Measurements from ENCODE around the gene CCP110.

The CCP110 gene

DNA sequence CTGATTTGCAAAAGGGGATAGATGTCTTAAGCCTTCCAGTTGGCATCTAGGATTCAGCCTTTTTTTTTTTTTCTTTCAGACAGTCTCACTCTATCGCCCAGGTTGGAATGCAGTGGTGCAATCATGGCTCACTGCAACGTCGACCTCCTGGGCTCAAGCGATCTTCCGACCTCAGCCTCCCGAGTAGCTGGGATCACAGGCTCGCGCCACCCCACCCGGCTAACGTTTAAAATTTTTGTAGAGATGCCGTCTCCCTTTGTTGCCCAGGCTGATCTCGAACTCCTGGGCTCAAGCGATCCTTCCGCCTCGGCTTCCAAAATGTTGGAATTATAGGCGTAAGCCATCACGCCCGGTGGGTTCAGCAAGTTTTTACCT lies 571 bp upstream of the CCP110 start:
- in situ Hi-C loops (cut with MboI; ENCODE audit: low pct_unique_long_range_greater_than_20kb, low sequenced_read_pairs, unreplicated experiment), result no loop called here
- DNase-seq (ENCODE audit: low spot score), result no peak
- TF ChIP-seq, protein P1, sequence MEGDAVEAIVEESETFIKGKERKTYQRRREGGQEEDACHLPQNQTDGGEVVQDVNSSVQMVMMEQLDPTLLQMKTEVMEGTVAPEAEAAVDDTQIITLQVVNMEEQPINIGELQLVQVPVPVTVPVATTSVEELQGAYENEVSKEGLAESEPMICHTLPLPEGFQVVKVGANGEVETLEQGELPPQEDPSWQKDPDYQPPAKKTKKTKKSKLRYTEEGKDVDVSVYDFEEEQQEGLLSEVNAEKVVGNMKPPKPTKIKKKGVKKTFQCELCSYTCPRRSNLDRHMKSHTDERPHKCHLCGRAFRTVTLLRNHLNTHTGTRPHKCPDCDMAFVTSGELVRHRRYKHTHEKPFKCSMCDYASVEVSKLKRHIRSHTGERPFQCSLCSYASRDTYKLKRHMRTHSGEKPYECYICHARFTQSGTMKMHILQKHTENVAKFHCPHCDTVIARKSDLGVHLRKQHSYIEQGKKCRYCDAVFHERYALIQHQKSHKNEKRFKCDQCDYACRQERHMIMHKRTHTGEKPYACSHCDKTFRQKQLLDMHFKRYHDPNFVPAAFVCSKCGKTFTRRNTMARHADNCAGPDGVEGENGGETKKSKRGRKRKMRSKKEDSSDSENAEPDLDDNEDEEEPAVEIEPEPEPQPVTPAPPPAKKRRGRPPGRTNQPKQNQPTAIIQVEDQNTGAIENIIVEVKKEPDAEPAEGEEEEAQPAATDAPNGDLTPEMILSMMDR (IDR thresholded peaks at IDR 0.05; ENCODE audit: extremely low read depth, insufficient read depth, missing control alignments), result no peak

DNA sequence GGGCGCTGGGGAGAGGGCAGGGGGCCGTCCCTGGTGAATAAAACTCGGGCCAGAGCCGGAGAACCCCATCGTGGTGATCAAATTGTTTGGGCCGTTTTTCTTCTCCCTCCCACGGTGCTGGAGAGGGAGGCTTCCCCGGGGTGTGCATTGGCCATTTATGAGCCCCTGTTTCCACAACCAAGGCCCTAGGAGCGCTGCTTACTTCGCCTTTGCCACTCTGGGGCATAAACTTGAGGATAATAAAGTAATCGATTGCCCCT lies 544 bp downstream of the CCP110 start:
- no peak for DNase-seq (ENCODE audit: low spot score)
- TF ChIP-seq, protein P1 (IDR thresholded peaks at IDR 0.05; ENCODE audit: extremely low read depth, insufficient read depth, missing control alignments), result no peak
- in situ Hi-C loops (cut with MboI; ENCODE audit: low pct_unique_long_range_greater_than_20kb, low sequenced_read_pairs, unreplicated experiment), result no loop called here

DNA sequence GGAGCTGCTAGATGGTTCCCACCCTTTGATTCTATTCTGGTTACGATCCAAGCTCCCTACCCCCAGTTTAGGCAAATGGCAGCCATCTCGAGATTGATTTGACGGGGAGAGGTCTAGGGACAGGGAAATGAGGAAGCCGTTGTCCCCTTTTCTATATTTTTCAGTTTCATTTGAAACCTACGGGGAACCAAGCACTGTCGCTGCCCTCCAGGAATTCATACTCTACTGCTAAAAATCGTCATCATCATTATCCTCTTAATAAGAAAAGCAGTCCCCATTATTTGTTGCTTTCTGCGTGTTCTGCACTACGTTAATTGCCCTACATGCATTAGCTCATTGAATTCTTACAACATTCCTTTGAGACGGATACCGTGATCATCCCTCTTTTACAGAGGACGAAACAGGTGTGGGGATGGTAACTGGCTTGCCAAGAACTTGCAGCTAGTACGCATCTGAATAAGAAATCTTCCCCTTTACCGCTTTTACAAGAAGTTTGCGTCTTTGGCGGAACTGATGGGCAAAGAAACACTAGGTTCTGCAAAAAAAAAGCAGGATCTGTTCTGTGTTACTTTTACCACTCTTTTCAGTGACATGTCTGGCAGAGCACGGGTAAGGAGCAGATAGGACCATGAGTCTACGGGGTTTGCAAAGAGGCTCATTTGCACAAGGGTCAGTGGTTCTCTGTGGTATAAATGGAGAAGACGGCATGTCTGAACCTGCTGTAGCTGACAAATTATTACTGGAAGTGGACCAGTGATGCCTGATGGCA lies 1.1 kb downstream of the CCP110 start:
- in situ Hi-C loops (cut with MboI; ENCODE audit: low pct_unique_long_range_greater_than_20kb, low sequenced_read_pairs, unreplicated experiment), result no loop called here
- TF ChIP-seq, protein P1 (IDR thresholded peaks at IDR 0.05; ENCODE audit: extremely low read depth, insufficient read depth, missing control alignments), result no peak
- peak; percentile 42 for DNase-seq (ENCODE audit: low spot score)

- DNase-seq (ENCODE audit: low spot score), result no peak
- TF ChIP-seq, protein P1 (IDR thresholded peaks at IDR 0.05; ENCODE audit: extremely low read depth, insufficient read depth, missing control alignments), result no peak
- in situ Hi-C loops (cut with MboI; ENCODE audit: low pct_unique_long_range_greater_than_20kb, low sequenced_read_pairs, unreplicated experiment), result no loop called here
Observed at GRCh38 chr16:19525385-19525723, 1.6 kb downstream of the CCP110 start.

DNA sequence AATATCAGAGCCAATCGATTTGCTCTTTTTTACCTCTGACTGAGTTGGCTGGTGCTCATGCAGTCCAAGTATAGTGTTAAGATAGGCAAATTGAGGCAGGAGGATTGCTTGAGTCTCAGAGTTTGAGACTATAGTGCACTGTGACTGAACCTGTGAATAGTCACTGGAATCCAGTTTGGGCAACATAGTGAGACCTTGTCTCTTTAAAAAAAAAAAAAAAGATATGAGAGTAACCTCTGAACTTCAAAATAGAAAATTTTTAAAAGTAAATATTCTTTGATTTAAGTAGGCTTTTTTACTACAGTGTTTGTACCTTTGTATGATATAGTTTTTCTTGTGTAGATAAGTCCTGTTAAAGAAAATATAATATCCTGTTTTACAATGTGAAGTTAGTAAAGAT lies 3.4 kb downstream of the CCP110 start:
- in situ Hi-C loops (cut with MboI; ENCODE audit: low pct_unique_long_range_greater_than_20kb, low sequenced_read_pairs, unreplicated experiment), result no loop called here
- TF ChIP-seq, protein P1 (IDR thresholded peaks at IDR 0.05; ENCODE audit: extremely low read depth, insufficient read depth, missing control alignments), result no peak
- DNase-seq (ENCODE audit: low spot score), result no peak

GRCh38 chr16:19528666-19529065 lies 4.9 kb downstream of the CCP110 start:
- no peak for DNase-seq (ENCODE audit: low spot score)
- in situ Hi-C loops (cut with MboI; ENCODE audit: low pct_unique_long_range_greater_than_20kb, low sequenced_read_pairs, unreplicated experiment), result no loop called here
- TF ChIP-seq, protein P1 (IDR thresholded peaks at IDR 0.05; ENCODE audit: extremely low read depth, insufficient read depth, missing control alignments), result no peak

- in situ Hi-C loops (cut with MboI; ENCODE audit: low pct_unique_long_range_greater_than_20kb, low sequenced_read_pairs, unreplicated experiment), result no loop called here
- TF ChIP-seq, protein P1 (IDR thresholded peaks at IDR 0.05; ENCODE audit: extremely low read depth, insufficient read depth, missing control alignments), result no peak
- DNase-seq (ENCODE audit: low spot score), result no peak
Observed at GRCh38 chr16:19532601-19533000, 8.9 kb downstream of the CCP110 start.

Measured in GM13977 (cell line).